Ovary (tissue), 3 donors: ENCODE measurements around the gene PEX10.

ENCODE experiments used
- CTCF ChIP-seq, 3 donors: fragments of 450-650 bp in 2 of 3; fragments of 200-600 bp in 1 of 3; IDR thresholded peaks; one replicate each; pipeline versions ENCODE4 v1.5.1 to v1.8.0; 2016 to 2022; ENCODE audit warnings: antibody characterized with exemption in 3 of 3, mild to moderate bottlenecking in 1 of 3
- EP300 ChIP-seq: sonication (generic); formaldehyde crosslinking; IDR thresholded peaks from one replicate; pipeline ENCODE4 v1.6.1; 2017; ENCODE audit warnings: antibody characterized with exemption
- POLR2A ChIP-seq: fragments of 450-650 bp; IDR thresholded peaks from one replicate; pipeline ENCODE4 v1.6.1; 2017; ENCODE audit warnings: antibody characterized with exemption, mild to moderate bottlenecking, moderate library complexity
- donor health status: DM: no; HTN: no; CAD: no.

GRCh38 chr1:2428490-2428889 lies 16.1 kb upstream of the PEX10 start:
- TF ChIP-seq CTCF (IDR thresholded peaks at IDR 0.05) = no peak
- TF ChIP-seq POLR2A = no peak
- TF ChIP-seq EP300 = no peak
